ENCODE results near the gene ABCA3.

Gene ABCA3

DNA sequence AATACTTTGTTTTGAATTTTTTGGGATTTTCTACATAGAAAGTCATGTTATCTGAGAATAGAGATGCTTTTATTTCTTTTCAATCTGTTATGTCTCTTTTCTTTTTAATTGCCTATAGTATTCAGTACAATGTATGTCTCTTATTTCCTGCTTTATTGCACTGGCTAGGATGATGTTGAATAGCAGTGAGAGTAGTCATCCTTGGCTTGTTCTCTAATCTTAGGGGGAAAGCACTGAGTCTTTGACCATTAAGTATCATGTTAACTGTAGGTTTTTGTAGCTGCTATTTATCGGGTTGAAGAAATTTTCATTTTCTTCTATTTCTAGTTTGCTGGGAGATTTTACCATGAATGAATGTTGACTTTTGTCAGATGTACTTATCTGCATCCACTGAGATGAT lies 10.0 kb upstream of the ABCA3 start:
- no peak for DNase-seq (ENCODE audit: low read depth)

DNA sequence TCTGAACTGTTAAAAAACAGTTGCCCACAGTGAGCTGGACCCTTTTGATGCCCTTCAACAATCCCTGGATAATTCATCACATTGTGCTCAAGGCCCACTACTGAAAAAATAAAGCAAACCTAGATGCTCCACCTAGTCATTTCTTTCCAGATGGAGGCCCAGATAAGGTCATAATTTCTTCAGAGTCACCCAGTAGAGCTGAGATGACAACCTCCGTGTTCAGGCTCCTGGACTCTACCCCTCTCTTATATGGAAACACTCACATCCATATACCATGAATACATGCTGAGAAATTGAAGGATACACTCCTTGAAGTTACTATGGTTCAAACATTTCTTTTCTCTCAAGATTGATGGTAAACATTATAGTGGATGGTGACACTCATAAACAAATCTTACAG lies 2.7 kb upstream of the ABCA3 start:
- no peak for DNase-seq (ENCODE audit: low read depth)

DNA sequence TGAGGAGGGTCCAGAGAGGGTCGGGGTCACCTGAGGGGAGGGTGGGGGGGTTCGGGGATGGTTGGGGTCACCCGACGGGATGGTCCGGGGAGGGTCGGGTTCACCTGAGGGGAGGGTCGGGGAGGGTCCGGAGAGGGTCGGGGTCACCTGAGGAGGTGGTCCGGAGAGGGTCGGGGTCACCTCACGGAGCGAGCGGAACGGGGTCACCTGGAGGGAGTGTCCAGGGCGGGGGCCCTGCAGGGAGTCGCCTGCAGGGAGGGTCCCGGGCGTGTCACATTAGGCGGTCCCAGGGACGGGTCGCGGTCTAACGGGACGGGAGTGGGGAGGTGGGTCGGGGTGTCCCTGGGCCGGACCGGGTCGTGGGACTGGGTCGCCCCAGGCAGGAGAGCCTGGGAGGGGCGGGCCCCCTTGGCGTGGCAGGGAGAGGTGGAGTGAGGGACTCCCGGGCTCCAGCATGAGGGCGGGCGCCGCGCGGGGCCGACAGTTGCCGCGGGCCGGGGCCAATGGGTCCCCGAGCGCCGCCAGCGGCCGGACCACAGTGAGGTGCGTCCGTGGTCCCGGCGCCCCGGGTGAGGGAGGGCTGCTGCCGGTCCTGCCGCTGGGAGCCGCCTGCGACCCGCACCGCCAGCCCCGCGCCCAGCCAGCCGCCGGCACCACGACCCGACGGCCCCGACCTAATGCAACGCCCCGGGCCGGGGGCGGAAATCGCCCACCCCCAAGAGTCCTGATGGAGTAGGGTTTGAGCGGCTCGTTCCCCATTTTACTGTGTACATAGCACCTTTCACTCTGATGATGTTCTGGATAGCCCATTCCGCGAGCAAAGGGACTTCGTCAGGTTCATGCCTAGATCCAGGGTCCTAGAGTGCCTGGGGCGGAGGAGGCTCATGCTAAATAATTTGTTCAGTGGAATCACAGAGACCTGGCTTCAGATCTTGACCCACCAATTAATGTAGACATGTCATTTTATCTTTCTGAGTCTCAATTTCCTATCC lies 1.2 kb upstream of the ABCA3 start:
- DNase-seq (ENCODE audit: low read depth) = no peak

DNA sequence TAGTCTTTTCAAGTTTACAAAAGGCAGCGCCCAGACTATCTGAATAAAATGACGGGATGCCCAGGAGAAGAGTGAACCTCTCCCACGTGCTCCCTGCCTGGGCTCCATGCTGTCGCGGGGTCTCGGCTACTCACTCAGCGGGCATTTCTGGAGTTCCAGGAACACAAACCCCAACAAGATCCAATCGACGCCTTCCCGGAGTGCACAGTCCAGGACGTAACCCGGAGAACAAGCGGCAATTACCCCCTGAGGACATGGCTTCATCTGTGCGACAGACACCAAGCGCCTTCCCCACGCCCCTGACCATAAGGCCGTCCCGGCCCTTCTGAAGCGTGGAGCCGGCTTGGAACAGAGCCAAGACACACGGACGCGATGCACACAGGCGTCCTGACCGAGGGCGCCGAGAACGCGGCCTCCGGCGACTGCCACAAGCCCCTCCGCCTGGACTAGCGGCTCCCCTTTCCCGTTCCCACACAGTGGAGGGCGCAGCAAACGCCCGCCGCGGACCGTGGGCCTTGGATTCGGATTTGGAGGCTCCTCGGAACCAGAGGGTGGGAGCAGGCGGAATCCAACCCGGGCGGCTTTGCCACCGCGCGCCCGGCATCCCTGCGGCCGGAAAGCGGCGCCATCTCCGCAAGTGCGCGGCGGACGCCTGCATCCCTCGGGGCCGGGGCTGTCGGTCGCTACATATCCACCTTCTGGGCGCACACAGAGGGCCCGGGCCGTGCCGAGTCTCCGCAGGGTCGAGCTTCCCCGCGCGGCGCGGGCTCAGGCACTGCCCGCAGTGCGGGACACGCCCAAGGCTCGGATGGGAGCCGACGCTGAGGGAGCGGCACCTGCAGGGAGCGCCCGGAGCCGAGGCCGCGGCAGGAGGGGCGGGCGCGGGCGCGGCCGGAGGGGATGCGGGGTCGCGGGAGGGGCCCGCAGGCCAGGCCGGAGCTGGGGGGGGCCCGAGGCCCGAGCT lies 725 bp downstream of the ABCA3 start:
- no peak for DNase-seq (ENCODE audit: low read depth)

DNA sequence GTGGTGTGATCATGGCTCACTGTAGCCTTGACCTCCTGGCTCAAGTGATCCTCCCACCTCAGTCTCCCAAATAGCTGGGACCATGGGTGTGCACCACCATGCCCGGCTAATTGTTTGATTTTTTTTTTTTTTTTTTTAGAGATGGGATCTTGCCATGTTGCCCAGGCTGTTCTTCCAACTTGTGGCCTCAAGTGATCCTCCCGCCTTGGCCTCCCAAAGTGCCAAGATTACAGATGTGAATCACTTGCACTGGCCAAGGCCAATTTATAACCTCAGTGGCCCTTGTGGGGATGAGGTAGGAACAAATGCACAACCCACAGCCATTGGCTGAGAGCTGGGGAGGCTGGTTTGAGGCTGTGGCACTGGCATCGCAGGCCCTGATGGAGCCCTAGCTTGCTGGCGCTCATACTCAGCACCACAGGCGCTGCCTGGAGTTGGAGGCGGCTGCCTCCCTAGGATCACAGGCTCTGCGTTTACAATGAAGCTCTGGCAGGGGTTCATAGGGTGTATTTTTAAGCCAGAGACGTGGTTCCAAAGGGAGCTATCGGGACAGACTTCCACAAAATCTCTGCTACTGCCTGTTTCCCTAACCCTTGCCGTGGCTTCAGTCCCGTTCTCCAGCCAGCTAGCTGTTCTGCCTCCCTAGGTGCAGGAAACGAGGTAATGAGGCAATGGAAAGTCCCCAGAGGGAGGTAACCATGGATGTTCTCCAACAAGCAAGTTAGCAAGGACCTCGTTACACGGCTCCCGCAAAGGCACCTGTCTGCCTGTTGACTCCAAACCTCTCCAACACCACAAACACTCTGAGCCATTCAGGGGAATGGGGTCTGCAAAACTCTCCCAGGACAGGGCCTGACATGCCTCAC lies 2.9 kb downstream of the ABCA3 start:
- DNase-seq (ENCODE audit: low read depth) = no peak

DNA sequence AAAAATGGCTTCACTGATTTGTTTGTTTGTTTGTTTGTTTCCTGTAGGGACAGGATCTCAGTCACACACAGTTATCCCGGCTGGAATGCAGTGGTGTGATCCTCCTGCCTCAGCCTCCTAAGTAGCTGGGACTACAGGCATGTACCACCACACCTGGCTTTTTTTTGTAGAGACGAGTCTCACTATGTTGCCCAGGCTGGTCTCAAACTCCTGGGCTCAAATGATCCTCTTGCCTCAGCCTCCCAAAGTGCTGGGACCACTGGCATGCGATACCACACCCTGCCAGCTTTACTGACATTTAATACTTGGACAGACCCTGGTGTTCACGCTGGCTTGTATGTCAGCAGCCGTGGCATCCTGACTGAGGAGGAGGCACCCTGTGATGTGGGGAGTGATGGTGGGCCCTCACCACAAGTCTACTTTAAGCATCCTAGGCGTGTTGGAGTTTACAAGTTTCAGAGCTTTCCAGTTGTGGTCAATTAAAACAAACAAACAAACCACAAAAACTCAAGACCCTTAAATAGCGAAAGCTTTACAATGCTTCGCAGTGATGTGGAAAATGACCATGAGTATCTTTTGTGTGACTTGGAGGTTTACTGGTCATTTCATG lies 5.1 kb downstream of the ABCA3 start:
- DNase-seq (ENCODE audit: low read depth) = no peak

DNA sequence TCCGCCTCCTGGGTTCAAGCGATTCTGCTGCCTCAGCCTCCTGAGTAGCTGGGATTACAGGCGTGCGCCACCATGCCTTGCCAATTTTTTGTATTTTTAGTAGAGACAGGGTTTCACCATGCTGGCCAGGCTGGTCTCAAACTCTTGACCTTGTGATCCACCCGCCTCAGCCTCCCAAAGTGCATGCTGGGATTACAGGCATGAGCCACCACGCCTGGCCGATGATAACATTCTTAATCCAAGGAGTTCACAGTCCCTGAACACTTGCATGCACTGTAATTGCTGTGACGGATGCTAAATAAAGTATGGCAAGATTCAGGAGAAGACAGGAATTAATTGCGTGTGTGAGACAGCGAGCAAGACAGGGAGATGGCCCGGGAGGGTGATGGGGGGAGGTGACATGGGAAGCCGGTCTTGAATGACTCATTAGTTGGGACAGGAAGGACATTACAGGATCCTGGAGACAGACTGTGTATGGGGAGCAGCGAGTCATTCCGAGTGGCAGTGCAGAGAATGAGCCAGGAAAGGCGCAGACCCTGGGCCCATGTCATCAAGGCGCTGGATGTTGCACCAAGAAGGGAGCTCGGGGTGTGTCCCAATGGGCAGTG lies 6.7 kb downstream of the ABCA3 start:
- DNase-seq (ENCODE audit: low read depth) = no peak

DNA sequence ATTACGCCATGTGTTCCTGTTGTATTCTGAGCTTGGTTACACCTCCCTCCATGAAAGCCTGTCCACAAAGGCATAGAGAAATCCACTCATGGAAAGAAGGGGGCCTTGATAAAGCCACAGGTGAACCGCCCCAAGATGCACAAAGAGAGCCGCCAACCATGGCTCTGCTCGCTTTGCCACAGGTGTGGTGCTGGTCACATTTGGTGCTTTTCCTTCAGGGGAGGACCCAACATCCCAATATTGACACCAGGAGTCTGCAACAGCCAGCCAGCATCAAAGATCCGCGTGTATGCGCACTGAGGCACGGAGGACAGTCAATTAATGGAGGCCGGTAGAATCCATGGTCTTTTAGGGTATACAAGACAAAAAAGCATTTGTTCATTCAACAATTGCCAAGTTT lies 7.3 kb downstream of the ABCA3 start:
- no peak for DNase-seq (ENCODE audit: low read depth)

DNA sequence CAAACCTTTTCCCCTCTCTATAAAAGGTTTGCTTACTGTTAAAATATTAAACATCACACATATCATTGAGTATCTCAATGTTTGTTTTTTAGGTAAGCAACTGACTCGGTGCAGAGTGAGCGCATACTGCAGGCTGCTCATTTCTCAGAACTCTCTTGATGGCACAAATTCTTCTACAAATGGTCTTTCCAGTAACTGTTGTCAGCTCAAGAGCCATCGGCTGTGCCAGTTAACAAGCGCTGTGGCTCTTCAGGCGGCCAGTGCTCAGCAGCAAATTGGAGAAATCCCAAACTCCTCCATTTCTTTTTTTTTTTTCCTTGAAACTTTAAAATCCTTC lies 8.6 kb downstream of the ABCA3 start:
- no peak for DNase-seq (ENCODE audit: low read depth)

DNA sequence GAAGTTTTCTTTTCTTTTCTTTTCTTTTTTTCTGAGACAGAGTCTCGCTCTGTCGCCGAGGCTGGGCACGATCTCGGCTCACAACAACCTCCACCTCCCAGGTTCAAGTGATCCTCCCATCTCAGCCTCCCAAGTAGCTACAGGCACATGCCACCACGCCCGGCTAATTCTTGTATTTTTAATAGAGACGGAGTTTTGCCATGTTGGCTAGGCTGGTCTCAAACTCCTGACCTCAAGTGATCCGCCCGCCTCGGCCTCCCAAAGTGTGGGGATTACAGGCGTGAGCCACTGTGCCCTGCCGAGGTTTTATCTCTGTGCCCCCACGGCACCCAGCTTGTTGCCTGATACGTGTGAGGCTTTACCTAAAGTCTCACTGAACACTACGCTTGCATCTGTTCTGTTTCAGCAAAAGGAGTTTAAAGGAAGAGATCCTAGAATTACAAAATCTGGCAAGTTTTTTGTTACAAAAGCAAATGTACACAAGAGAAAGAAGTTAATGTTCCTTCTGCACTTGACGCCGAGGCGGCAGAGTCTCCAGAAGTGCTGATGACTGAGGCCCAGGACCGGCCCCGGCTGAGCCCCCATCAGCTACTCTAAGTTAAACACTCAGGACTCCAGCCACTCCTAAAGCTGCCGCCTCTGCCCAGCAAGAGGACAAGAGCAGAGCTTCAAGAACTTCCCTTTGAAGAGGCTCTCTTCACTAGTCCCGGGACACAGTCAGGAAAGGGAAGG lies 9.2 kb downstream of the ABCA3 start:
- DNase-seq (ENCODE audit: low read depth) = no peak

DNA sequence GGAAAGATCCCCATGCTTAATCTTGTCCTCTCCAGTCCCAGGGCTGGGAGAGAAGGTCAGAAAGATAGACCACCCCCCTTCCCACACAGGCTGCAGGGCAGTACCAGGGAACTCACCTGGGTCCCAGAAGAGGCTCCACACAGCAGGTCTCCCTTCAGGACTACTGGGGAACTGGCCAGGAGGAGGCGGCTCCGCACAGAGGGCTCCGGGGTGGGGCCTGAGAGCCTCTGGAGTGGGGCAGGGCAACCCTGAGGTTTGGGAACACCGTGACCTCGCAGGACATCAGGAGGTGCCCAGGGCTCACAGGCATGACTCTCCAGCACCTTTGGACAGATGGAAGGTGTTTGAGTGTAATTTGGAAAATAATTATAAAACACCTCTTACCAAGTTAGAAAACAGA lies 11.0 kb downstream of the ABCA3 start:
- DNase-seq (ENCODE audit: low read depth) = no peak

DNA sequence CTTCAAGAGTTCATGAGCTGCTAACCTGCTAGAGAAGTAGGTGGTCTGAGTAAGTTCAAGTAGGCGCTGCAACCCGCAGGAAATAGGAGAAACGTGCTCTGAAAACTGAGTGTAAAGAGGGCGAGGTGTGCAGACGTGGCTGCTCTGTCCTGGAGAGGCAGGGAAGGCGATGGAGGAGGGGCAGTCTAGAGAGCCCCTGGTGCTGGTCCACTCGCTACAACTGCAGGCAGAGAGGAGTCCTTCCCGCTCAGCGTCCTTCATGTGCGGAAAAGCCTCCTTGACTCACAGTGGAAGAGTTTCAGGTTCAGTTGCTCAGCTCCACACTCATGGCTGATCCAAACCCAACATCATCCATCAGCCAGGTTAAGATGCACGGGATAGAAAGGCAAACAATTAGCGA lies 12.1 kb downstream of the ABCA3 start:
- no peak for DNase-seq (ENCODE audit: low read depth)

DNA sequence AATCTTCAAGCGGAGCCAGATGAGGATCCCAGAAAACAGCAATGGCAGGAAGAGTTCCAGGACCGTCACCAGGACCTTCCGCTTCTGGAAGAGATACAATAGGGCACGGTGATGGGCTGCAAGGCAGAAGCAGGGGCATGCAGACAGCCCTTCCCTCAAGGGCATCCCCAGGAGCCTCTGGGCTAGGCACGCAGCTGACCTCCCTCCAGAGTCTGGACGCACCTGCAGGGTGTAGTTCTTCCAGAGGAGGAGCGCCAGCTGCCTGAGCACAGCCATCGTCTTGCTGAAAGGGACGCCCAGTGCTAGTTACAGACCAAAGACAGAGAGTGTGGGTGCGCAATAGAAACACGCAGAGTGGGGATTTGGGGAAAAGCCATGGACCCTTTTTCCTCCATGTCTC lies 14.3 kb downstream of the ABCA3 start:
- DNase-seq (ENCODE audit: low read depth) = no peak

DNA sequence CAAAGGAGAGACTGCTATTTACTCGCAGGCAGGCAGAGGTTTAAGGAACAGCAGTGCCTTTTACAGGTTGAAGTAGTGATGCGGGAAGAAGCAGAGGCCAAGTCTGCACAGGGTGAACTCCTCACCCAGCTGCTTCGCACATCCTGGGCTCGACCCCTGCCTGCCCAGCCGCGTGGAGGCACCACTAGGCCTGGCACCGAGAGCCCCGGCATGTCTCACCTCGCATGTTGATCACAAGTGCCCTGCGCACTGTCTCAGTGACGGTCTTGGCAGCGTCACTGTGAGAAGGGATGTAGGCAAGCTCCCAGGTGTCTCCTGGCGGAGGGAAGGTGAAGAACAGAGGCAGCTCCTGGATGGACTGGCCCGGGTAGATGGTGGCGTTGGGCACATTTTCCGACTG lies 14.7 kb downstream of the ABCA3 start:
- DNase-seq (ENCODE audit: low read depth) = no peak

DNA sequence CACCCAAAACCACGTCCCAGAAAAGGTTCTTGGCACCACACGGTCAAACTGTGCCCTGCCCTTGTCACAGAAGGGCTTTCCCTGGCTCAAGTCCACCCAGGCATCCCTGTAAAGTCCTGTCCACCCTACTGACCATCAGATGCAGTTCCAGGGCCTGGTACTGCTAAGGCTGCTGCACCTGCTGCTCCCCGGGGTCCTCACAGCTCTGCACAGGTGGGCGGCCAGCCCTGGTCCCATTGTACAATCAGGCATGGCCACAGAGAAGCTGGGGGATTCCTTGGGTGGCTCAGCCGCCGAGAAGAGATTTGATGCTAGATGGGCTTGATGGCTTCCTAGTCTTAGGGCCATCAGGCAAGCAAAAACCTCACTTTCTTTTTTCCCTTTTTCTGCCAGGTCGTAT lies 15.3 kb downstream of the ABCA3 start:
- DNase-seq (ENCODE audit: low read depth) = no peak

DNA sequence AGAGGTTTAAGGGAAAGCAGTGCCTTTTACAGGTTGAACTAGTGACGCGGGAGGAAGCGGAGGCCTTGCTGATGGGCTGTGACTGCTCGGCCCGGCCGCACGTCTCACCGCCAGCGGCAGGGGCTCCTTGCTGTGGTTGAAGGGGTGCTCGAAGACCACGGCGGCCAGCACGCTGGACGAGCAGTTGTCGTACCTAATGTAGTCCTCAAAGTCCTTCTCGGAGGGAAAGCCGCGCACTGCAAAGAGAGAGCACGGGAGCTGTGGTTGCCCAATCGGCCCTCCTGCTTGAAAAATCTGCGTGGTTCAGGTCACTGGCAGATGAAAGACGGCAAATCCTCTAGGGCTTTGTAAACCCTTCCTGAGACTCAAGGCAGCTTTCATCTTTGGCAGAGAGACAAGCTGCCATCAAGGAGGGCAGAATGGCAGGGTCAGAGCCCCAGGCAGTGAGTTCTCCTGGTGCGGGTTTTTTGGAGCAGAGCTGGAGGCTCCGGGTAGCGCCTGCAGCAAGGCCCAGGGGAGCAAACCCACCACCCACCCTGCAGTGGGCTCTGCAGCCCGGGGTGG lies 16.1 kb downstream of the ABCA3 start:
- DNase-seq (ENCODE audit: low read depth) = no peak

DNA sequence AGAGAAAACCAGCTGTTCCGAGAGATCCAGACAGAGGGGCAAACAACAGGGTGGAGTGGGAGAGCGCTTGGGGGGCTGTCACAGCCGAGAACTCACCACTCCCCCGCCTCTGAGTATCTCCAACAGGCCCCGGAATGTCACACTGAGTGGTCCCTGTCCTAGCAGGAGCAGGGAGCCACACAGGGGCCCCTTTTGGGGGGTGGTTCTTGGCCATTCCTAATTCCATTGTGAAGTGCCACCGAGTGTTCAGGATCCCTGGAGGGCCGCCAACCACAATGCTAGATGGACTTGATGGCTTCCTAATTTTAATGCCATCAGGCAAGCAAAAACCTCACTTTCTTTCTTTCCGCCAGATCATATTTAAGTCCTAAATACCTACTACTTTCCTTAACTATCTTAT lies 16.8 kb downstream of the ABCA3 start:
- no peak for DNase-seq (ENCODE audit: low read depth)

DNA sequence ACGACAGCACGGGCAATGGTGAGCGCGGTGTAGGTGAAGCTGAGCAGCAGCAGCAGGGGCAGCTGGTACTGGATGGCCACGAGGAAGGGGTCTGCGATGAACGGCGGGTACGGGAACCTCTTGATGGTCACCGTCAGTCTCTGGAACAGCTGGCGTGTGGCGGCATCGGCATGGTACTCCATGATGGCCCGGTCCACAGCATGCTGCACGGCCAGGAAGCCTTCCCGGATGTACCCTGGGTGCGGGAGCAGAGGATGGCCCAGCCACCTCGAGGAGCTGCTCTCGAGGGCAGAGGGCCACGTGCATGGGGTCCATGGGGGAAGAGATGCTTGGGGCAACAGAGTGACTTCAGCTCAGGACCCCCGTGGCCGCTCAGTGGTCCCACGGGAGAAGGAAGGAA lies 20.9 kb downstream of the ABCA3 start:
- DNase-seq (ENCODE audit: low read depth) = no peak

DNA sequence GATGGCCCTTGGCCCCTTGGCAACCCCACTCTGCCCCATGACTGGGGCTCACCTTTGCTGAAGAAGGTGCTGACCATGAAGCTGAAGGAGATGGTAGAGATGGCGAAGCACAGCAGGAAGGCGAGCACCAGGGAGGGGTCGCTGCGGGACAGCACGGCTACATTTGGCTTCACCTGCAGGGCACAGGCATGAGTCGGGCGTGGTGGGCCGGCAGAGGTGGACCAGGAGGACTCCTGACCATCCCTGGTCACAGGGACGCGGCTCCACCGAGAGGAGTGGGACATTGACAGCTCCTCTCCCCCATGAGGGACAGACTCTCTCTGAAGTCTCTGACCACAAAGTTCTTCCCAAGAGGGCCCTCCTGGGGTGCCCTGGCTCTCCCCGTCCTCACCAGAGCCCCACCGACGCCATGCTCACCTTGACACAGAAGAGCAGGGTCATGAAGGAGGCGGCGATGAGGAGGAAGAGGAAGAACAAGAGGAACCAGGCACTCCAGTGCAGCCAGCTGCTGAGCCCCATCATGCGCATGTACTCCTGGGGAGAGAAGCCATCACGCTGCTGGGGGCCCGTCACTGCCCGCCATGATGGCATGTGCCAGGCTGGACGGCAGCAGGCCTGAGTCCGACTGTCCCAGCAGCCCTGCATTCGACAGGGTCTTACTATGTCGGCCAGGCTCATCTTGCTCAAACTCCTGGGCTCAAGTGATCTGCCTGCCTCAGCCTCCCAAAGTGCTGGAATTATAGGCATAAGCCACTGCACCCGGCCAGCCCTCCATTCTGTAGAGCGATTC lies 23.1 kb downstream of the ABCA3 start:
- DNase-seq (ENCODE audit: low read depth) = no peak

All from activated T-helper 9 cell treated with anti-CD3 and anti-CD28 coated beads, Interleukin-2, amount 50 U/mL, for 16 hours (primary cell).